H1 (cell line): ENCODE results near the gene GRM7. TPM values are rescaled to one million over a fixed set of nuclear protein-coding genes. Genes with fewer than 3 reads are reported as not detected.

ENCODE experiments used
- CBX8 ChIP-seq: fragments of 300-800, 300-1000 bp; sonication (generic); IDR thresholded peaks from 2 replicates; pipeline ENCODE4 v1.7.1; 2016; ENCODE audit warnings: low read depth, low read length, borderline replicate concordance
- EZH2 ChIP-seq: fragments of 200-600 bp; sonication (generic); IDR thresholded peaks from 2 replicates; pipeline ENCODE4 v1.7.1; 2012; ENCODE audit warnings: low read depth, mild to moderate bottlenecking, moderate library complexity, low read length, inconsistent platforms; ENCODE audit not compliant: severe bottlenecking
- TCF12 ChIP-seq: IDR thresholded peaks from 2 replicates; pipeline ENCODE4 v1.6.1; 2011; ENCODE audit warnings: low read depth, mild to moderate bottlenecking, low read length
- polyA plus RNA-seq, 7 experiments: library from polyadenylated mRNA; depleted of rRNA in 3 of 7; stranded (reverse) in 5 of 7; unstranded in 2 of 7; fragments of >200 nt in 5 of 7; fragments of 200-250 nt in 2 of 7; gene quantifications; 1 replicate in 5 of 7; 2 replicates in 1 of 7; 4 replicates in 1 of 7; pipeline versions ENCODE4 v1.2.1 to v1.2.3, GENCODE V29; 2011 to 2013; ENCODE audit warnings: missing spikeins in 2 of 7, mixed read lengths in 2 of 7
- total RNA-seq: library from RNA; stranded (reverse); fragmentation: NEBNext Ultra II Directional; extraction: Animal tissue kit (Norgen Biotek cat#: 25700); gene quantifications from 2 replicates; pipeline ENCODE4 v1.2.1, GENCODE V29; 2021

The GRM7 gene
- total and polyA plus RNA-seq, 2 of the 8 experiments (the other 6 are each of a cell fraction or from before 2014, with no cell fraction given), result 0.17 to 0.24 TPM

GRCh38 chr3:7607083-7607482 is 746.2 kb downstream of the GRM7 start (continued):
- no peak for TF ChIP-seq EZH2
- TF ChIP-seq CBX8, result no peak
- TF ChIP-seq TCF12, result no peak
